Testis (tissue), 2 donors: Measurements from ENCODE around the gene STXBP6.

Source experiments
- POLR2A ChIP-seq: fragments of 450-650 bp; IDR thresholded peaks from one replicate; pipeline ENCODE4 v1.6.1; 2017; ENCODE audit warnings: antibody characterized with exemption, mild to moderate bottlenecking, moderate library complexity
- TF ChIP-seq, protein P1 (sequence below), 3 experiments: fragments of 450-650 bp in 2 of 3; fragments of 200-600 bp in 1 of 3; sonication (generic) in 1 of 3; IDR thresholded peaks; one replicate each; pipeline ENCODE4 v1.5.1; 2016 to 2019; ENCODE audit warnings: antibody characterized with exemption in 3 of 3, mild to moderate bottlenecking in 2 of 3, moderate library complexity in 1 of 3

DNA sequence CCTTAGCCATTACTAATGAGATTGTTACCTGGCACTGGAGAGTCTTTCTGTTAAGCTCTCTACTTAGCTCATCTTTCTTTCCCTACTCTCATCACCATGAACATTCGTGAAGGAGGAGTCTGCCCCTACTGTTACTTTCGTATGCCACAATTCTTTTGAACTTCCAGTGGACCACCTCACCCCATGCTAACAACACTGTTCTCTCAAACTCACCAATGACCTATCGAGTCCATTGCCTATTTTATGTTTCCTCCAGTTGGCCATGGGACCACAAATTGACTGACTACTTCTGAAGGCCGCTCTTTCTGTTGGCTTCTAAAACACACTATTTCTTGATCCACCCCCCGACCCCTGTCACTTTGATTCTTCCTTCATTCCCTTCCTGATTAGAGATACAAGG is 223.6 kb downstream of the STXBP6 start:
- TF ChIP-seq, protein P1, sequence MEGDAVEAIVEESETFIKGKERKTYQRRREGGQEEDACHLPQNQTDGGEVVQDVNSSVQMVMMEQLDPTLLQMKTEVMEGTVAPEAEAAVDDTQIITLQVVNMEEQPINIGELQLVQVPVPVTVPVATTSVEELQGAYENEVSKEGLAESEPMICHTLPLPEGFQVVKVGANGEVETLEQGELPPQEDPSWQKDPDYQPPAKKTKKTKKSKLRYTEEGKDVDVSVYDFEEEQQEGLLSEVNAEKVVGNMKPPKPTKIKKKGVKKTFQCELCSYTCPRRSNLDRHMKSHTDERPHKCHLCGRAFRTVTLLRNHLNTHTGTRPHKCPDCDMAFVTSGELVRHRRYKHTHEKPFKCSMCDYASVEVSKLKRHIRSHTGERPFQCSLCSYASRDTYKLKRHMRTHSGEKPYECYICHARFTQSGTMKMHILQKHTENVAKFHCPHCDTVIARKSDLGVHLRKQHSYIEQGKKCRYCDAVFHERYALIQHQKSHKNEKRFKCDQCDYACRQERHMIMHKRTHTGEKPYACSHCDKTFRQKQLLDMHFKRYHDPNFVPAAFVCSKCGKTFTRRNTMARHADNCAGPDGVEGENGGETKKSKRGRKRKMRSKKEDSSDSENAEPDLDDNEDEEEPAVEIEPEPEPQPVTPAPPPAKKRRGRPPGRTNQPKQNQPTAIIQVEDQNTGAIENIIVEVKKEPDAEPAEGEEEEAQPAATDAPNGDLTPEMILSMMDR (IDR thresholded peaks at IDR 0.05), result no peak
- no peak for TF ChIP-seq POLR2A
